ENCODE measurements around the gene RAB30. TPM values are rescaled to one million over a fixed set of nuclear protein-coding genes. Genes with fewer than 3 reads are reported as not detected.
"Not testable (repeated sequence)": the region's sequence is repeated elsewhere in the genome, so short reads cannot be mapped to it uniquely, and the experiment has no call there.

RAB30 gene
- total RNA-seq, 1 donor from 2014 or later, result 15.2 TPM

GRCh38 chr11:82959987-82960778 lies 111.5 kb downstream of the RAB30 start:
- Mint-ChIP-seq H3K4me1 (ENCODE audit: low read depth) (peaks cover 59% of the 10 kb centered on the region), H3K36me3 (ENCODE audit: low read depth) (peaks cover 8% of the 10 kb centered on the region), H3K27me3 (ENCODE audit: insufficient read depth) (no peaks in the 10 kb centered on the region), H3K9me3 (peaks cover 18% of the 10 kb centered on the region), H3K4me3 (peak overlapping the region; percentile 68), H3K27ac (peak overlapping the region; percentile 91)
- intact Hi-C loops (cut with micrococcal nuclease), result loop anchor here (1.0 to 2.0 kb wide), 9 partner anchors 9 to 233 kb away; partner anchors contain the start of genes ANKRD42, DDIAS and RAB30
- DNase-seq (ENCODE audit: low spot score), result peak; percentile 42

- Mint-ChIP-seq H3K27ac (peak overlapping the region; percentile 38), H3K9me3 (peaks cover 42% of the 10 kb centered on the region), H3K36me3 (ENCODE audit: low read depth) (peaks cover 25% of the 10 kb centered on the region), H3K4me1 (ENCODE audit: low read depth) (peaks cover 55% of the 10 kb centered on the region), H3K4me3 (peak overlapping the region; percentile 0)
- H3K27me3 Mint-ChIP-seq (ENCODE audit: insufficient read depth); intact Hi-C loops (cut with micrococcal nuclease): not testable (repeated sequence)
- DNase-seq (ENCODE audit: low spot score), result peak; percentile 57
Measured at GRCh38 chr11:82955736-82956453, 115.8 kb downstream of the RAB30 start.

GRCh38 chr11:82950502-82950901 lies 121.2 kb downstream of the RAB30 start:
- peaks cover 36% of the 10 kb centered on the region for H3K9me3 Mint-ChIP-seq
- H3K36me3 Mint-ChIP-seq (ENCODE audit: low read depth), result peaks cover 20% of the 10 kb centered on the region
- H3K4me3 Mint-ChIP-seq; H3K27ac Mint-ChIP-seq; DNase-seq (ENCODE audit: low spot score); intact Hi-C loops (cut with micrococcal nuclease): not testable (repeated sequence)
- H3K27me3 Mint-ChIP-seq (ENCODE audit: insufficient read depth), result peaks cover 10% of the 10 kb centered on the region
- peaks cover 10% of the 10 kb centered on the region for H3K4me1 Mint-ChIP-seq (ENCODE audit: low read depth)

- no peak for DNase-seq (ENCODE audit: low spot score)
- Mint-ChIP-seq H3K27me3 (ENCODE audit: insufficient read depth) (peaks cover 10% of the 10 kb centered on the region), H3K9me3 (peaks cover 25% of the 10 kb centered on the region), H3K36me3 (ENCODE audit: low read depth) (peaks cover 17% of the 10 kb centered on the region), H3K4me3 (no peak overlapping the region), H3K4me1 (ENCODE audit: low read depth) (no peaks in the 10 kb centered on the region), H3K27ac (no peak overlapping the region)
- intact Hi-C loops (cut with micrococcal nuclease), result no loop called here
Measured at GRCh38 chr11:82949352-82949751, 122.3 kb downstream of the RAB30 start.

GRCh38 chr11:82945682-82946081 lies 126.0 kb downstream of the RAB30 start:
- Mint-ChIP-seq H3K27ac (no peak overlapping the region), H3K4me1 (ENCODE audit: low read depth) (no peaks in the 10 kb centered on the region), H3K4me3 (no peak overlapping the region), H3K27me3 (ENCODE audit: insufficient read depth) (peaks cover 6% of the 10 kb centered on the region), H3K9me3 (peaks cover 11% of the 10 kb centered on the region), H3K36me3 (ENCODE audit: low read depth) (peaks cover 3% of the 10 kb centered on the region)
- no peak for DNase-seq (ENCODE audit: low spot score)
- intact Hi-C loops (cut with micrococcal nuclease), result no loop called here

- H3K4me1 Mint-ChIP-seq (ENCODE audit: low read depth); H3K36me3 Mint-ChIP-seq (ENCODE audit: low read depth); intact Hi-C loops (cut with micrococcal nuclease); DNase-seq (ENCODE audit: low spot score); H3K27me3 Mint-ChIP-seq (ENCODE audit: insufficient read depth); H3K4me3 Mint-ChIP-seq; H3K27ac Mint-ChIP-seq: not testable (repeated sequence)
- peaks cover 12% of the 10 kb centered on the region for H3K9me3 Mint-ChIP-seq
Measured at GRCh38 chr11:82945041-82945440, 126.7 kb downstream of the RAB30 start.

GRCh38 chr11:82944198-82944597 lies 127.5 kb downstream of the RAB30 start:
- peaks cover 6% of the 10 kb centered on the region for H3K27me3 Mint-ChIP-seq (ENCODE audit: insufficient read depth)
- no peak overlapping the region for H3K4me3 Mint-ChIP-seq
- no peak overlapping the region for H3K27ac Mint-ChIP-seq
- peaks cover 12% of the 10 kb centered on the region for H3K9me3 Mint-ChIP-seq
- intact Hi-C loops (cut with micrococcal nuclease), result no loop called here
- DNase-seq (ENCODE audit: low spot score), result no peak
- H3K4me1 Mint-ChIP-seq (ENCODE audit: low read depth), result no peaks in the 10 kb centered on the region
- peaks cover 3% of the 10 kb centered on the region for H3K36me3 Mint-ChIP-seq (ENCODE audit: low read depth)

- H3K4me3 Mint-ChIP-seq; H3K4me1 Mint-ChIP-seq (ENCODE audit: low read depth); intact Hi-C loops (cut with micrococcal nuclease); H3K36me3 Mint-ChIP-seq (ENCODE audit: low read depth); DNase-seq (ENCODE audit: low spot score); H3K27ac Mint-ChIP-seq; H3K27me3 Mint-ChIP-seq (ENCODE audit: insufficient read depth): not testable (repeated sequence)
- peaks cover 12% of the 10 kb centered on the region for H3K9me3 Mint-ChIP-seq
Measured at GRCh38 chr11:82943430-82943829, 128.3 kb downstream of the RAB30 start.

- H3K27me3 Mint-ChIP-seq (ENCODE audit: insufficient read depth), result peaks cover 3% of the 10 kb centered on the region
- intact Hi-C loops (cut with micrococcal nuclease), result no loop called here
Measured at GRCh38 chr11:82942376-82942775, 129.3 kb downstream of the RAB30 start.

GRCh38 chr11:82939456-82939855 lies 132.2 kb downstream of the RAB30 start:
- Mint-ChIP-seq H3K4me3 (no peak overlapping the region), H3K27me3 (ENCODE audit: insufficient read depth) (no peaks in the 10 kb centered on the region), H3K27ac (no peak overlapping the region), H3K36me3 (ENCODE audit: low read depth) (peaks cover 14% of the 10 kb centered on the region), H3K9me3 (peaks cover 12% of the 10 kb centered on the region), H3K4me1 (ENCODE audit: low read depth) (no peaks in the 10 kb centered on the region)
- no peak for DNase-seq (ENCODE audit: low spot score)
- intact Hi-C loops (cut with micrococcal nuclease), result no loop called here

More at GRCh38 chr11:82942376-82942775, 129.3 kb downstream of the RAB30 start:
- Mint-ChIP-seq H3K36me3 (ENCODE audit: low read depth) (peaks cover 3% of the 10 kb centered on the region), H3K9me3 (peaks cover 12% of the 10 kb centered on the region), H3K4me3 (no peak overlapping the region), H3K27ac (no peak overlapping the region), H3K4me1 (ENCODE audit: low read depth) (no peaks in the 10 kb centered on the region)
- DNase-seq (ENCODE audit: low spot score), result no peak

- Mint-ChIP-seq H3K27ac (no peak overlapping the region), H3K4me1 (ENCODE audit: low read depth) (peaks cover 5% of the 10 kb centered on the region), H3K4me3 (no peak overlapping the region), H3K9me3 (peaks cover 12% of the 10 kb centered on the region), H3K27me3 (ENCODE audit: insufficient read depth) (no peaks in the 10 kb centered on the region), H3K36me3 (ENCODE audit: low read depth) (peaks cover 30% of the 10 kb centered on the region)
- intact Hi-C loops (cut with micrococcal nuclease), result no loop called here
- no peak for DNase-seq (ENCODE audit: low spot score)
Measured at GRCh38 chr11:82937554-82937953, 134.1 kb downstream of the RAB30 start.

GRCh38 chr11:82936261-82936660 lies 135.4 kb downstream of the RAB30 start:
- H3K4me3 Mint-ChIP-seq, result no peak overlapping the region
- no peak overlapping the region for H3K27ac Mint-ChIP-seq
- no peak for DNase-seq (ENCODE audit: low spot score)
- peaks cover 7% of the 10 kb centered on the region for H3K9me3 Mint-ChIP-seq
- no peaks in the 10 kb centered on the region for H3K27me3 Mint-ChIP-seq (ENCODE audit: insufficient read depth)
- peaks cover 8% of the 10 kb centered on the region for H3K4me1 Mint-ChIP-seq (ENCODE audit: low read depth)
- H3K36me3 Mint-ChIP-seq (ENCODE audit: low read depth), result peaks cover 32% of the 10 kb centered on the region
- intact Hi-C loops (cut with micrococcal nuclease), result no loop called here

GRCh38 chr11:82932564-82932963 lies 139.1 kb downstream of the RAB30 start:
- Mint-ChIP-seq H3K27me3 (ENCODE audit: insufficient read depth) (no peaks in the 10 kb centered on the region), H3K9me3 (no peaks in the 10 kb centered on the region), H3K4me1 (ENCODE audit: low read depth) (peaks cover 9% of the 10 kb centered on the region), H3K36me3 (ENCODE audit: low read depth) (peaks cover 36% of the 10 kb centered on the region), H3K27ac (no peak overlapping the region), H3K4me3 (no peak overlapping the region)
- DNase-seq (ENCODE audit: low spot score), result no peak
- intact Hi-C loops (cut with micrococcal nuclease), result no loop called here

All from activated T-helper 1 cell treated with anti-CD3 and anti-CD28 coated beads, Interleukin-12 subunit alpha, Interleukin-12 subunit beta, Interleukin-2, Interleukin-4 antibody, amounts not matched to agents 30 ng/mL and 10 ng/mL and 1 ng/mL, durations not matched to agents 14 hours and 24 hours and 36 hours (primary cell).